Activated CD4-positive, alpha-beta T cell treated with anti-CD3 and anti-CD28 coated beads for 48 hours (primary cell): ENCODE data around the gene SLC9A5.

Experiments
- DNase-seq: peaks from one replicate; pipeline ENCODE4 v3.0.0-alpha.2; 2020

Gene SLC9A5

GRCh38 chr16:67257486-67258160 is 8.8 kb downstream of the SLC9A5 start:
- DNase-seq: no peak

GRCh38 chr16:67258161-67258835 is 9.5 kb downstream of the SLC9A5 start:
- no peak for DNase-seq

DNA sequence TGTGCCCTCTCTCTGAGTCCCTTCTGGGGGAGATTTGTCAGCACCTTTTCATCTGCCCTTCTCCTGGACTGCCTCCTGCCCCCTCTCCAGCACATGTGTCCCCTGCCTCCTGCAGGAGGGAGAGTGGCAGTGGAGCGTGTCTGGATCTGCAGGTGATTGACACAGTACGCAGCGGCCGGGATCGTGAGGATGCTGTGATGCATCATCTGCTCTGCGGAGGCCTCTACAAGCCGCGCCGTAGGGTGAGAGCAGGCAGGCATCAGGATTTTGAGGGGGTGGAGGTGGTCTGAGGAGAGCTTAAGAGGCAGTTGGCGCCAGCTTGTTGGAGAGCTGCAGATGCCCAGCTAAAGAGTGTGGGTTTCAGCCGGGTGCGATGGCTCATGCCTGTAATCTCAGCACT is 10.9 kb downstream of the SLC9A5 start:
- DNase-seq: no peak

- peak; percentile 51 for DNase-seq
Observed at GRCh38 chr16:67260426-67261063, 11.8 kb downstream of the SLC9A5 start.

- no peak for DNase-seq
Observed at GRCh38 chr16:67263201-67263600, 14.4 kb downstream of the SLC9A5 start.

- no peak for DNase-seq
Observed at GRCh38 chr16:67264277-67264676, 15.5 kb downstream of the SLC9A5 start.

DNA sequence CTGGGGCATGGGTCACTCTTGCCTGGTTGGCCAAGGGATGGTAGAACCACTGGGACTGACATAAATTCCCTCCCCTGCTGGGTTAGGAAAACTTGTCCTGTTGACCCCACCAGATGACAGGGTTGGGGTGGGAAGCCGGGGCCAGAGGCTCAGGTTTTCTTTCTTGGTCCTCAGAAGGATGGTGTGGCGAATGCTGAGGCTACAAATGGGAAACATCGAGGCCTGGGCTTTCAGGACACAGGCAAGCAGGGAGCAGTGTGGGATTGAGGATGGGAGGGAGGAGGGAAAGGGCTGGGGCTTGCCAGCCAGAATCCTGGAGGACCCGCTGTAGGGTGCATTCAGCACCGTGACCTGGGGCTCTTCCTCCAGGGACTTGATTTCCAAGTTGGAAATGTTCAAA is 16.1 kb downstream of the SLC9A5 start:
- DNase-seq: no peak

DNA sequence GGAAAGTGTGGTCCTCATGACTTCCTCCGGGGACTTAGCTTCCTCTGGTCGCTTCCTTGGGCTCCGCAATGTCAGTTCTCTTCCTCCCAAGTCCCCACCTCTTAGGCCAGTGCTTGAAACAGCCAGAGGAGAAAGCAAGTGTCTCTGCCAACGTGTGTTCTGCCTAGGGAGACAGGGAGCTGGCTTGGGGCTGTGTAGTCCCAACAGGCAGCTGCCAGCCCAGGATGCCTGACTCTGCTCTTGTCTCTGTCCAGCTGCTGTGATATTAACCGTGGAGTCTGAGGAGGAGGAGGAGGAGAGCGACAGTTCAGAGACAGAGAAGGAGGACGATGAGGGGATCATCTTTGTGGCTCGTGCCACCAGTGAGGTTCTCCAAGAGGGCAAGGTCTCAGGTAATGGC is 17.1 kb downstream of the SLC9A5 start:
- DNase-seq: no peak

- DNase-seq: no peak
Observed at GRCh38 chr16:67268136-67268579, 19.4 kb downstream of the SLC9A5 start.

DNA sequence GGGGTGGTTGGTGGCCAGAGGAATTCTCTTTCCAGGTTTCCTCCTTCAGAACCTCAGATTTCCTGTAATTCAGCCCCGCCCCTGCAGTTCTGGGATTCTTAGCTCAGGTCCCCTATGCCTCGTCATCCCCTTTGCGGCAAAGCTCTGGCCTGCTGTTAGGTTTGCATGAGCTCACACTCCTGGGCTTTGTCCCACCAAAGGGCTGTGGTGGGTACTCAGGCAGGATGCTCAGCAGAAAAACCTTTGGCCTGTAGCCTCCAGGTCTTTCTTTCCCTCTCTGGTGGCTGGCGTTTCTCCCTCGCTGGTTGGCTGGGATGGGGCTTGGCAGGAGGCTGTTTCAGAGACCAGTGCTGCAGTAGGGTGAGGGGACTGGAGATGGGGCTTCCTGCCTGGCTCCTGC is 21.0 kb downstream of the SLC9A5 start:
- no peak for DNase-seq

DNA sequence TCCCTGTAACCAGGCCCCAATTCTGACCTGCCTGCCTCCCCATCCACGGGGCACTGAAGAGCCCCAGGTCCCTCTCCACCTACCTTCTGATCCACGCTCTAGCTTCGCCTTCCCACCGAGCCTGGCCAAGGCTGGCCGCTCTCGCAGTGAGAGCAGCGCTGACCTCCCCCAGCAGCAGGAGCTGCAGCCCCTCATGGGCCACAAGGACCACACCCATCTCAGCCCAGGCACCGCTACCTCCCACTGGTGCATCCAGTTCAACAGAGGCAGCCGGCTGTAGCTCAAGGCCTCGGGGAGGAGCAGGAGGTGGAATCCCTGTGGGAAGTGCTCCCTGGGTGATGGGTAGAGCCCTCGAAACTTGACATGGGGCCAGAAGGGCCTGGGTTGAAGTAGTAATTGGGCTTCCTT is 22.2 kb downstream of the SLC9A5 start:
- DNase-seq: no peak

DNA sequence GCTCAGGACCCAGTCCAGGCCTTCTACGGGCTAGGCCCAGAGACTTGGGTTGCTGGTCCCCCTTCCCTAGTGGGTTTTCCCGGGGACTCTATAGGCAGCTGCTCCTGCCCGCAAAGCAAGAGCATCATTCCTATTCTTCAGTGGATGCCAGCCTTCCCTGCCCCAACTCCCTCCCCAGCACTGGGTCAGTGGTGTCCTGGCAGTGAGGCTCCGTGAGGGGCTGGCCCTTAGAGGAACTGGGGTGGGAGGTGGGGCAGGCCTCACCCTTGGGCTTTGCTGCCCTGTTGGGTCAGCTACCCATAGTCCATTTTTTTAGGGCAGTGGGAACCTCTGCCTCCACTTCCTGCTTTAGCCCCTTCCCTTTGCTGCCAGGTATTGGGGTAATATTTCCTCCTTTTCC is 22.7 kb downstream of the SLC9A5 start:
- no peak for DNase-seq

GRCh38 chr16:67275321-67275720 is 26.5 kb downstream of the SLC9A5 start:
- DNase-seq: no peak

GRCh38 chr16:67277294-67277998 is 28.7 kb downstream of the SLC9A5 start:
- peak; percentile 52 for DNase-seq

DNA sequence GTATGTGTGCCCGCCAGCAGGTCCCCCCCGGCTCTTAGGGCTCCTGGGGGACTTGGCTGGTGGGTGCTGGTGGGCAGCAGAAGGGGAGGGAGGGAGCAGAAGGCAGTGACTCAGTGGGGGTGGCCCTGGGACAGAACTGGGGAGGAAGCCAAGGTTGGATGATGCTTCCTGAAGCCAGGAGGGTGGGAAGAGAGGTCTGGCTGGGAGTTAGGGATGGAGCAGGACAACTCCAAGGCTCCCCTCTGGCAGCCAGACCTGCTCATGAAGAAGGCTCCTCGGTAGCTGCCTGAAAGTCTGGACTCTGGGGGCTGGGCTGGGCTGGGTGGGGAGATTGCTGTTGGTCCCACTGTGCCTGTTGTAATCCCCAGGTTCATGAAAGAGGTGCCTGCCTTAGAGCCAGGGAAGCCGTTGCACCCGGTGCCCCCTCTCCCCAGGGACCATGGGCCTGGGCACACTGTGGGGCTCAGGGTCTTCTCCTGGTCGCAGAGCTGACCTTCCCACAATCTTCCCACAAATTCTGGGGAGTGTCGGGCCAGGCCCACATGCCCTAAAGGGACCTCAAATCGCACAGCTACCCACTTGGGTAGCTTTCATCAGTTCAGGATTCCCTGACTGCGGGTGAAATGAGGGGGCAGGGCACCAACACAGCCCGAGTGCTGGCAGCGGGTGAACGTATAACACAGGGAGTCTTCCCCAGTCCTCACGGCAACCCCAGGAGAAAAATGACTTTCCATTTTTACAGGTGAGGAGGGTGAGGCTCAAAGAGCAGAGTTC is 29.4 kb downstream of the SLC9A5 start:
- no peak for DNase-seq

DNA sequence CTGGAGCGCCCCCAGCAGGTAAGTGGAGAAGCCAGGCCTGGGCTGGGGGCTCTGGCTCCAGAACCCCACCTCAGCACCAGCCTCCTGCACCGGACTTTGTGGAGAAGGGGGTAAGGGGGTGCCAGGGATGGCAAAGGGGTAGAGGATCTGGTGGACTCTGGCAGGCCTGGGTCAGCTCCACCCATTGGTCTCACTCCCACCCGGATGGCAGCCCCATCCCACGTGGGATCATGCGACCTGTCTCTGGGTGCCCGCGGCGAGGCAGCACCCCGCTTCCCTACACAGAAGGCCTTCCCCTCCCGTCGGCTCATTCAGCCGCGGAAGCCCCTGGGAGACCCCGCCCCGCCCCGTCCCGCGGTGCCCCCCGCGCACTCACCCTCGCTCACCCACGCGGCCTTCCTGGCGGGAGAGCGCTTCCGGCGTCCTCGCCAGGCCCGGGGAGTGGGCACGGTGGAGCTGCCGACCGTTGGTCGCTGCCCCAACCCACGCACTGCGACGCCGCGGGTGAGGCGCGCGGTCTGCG is 30.1 kb downstream of the SLC9A5 start:
- DNase-seq: peak; percentile 74

GRCh38 chr16:67279296-67280089 is 30.7 kb downstream of the SLC9A5 start, which contains the start of gene PLEKHG4:
PLEKHG4 (plus strand) TSS chr16:67279532; CDS start chr16:67280045, 513 bp downstream.
- peak; percentile 89 for DNase-seq

GRCh38 chr16:67280090-67281015 is 31.6 kb downstream of the SLC9A5 start:
- no peak for DNase-seq

GRCh38 chr16:67281536-67282446 is 33.0 kb downstream of the SLC9A5 start:
- DNase-seq: no peak
